ENCODE results near the gene SMYD3.

DNA sequence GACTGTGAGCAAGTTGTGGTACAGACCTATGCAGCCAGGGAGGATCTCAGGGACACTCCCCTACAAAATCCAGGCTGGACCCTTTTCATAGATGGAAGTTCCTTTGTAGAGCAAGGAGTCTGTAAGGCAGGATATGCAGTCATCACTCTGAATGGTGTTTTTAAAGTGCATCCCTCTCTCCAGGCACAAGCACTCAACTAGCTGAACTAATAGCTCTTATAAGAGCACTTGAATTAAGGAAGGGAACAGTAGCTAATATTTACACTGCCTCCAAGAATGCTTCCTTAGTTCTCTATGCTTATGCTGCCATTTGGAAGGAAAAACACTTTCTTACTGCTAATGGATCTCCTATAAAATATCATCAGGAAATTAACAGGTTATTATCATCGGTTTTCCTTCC lies 27.0 kb upstream of the SMYD3 start:
- TF ChIP-seq WIZ (CRISPR knock-in tag; IDR thresholded peaks at IDR 0.05) (no peak), CTCF (CRISPR knock-in tag; IDR thresholded peaks at IDR 0.05) (no peak), NR3C1 (CRISPR knock-in tag; IDR thresholded peaks at IDR 0.05) (no peak), REST (IDR thresholded peaks at IDR 0.05; ENCODE audit: borderline replicate concordance in 1 of 2, low read depth in 1 of 2, low read length in 2 of 2) (no peak), FOXM1 (CRISPR knock-in tag; IDR thresholded peaks at IDR 0.05) (no peak), ZNF557 (CRISPR knock-in tag; IDR thresholded peaks at IDR 0.05) (no peak), NR2F6 (IDR thresholded peaks at IDR 0.05) (no peak), NR2F6 (CRISPR knock-in tag; IDR thresholded peaks at IDR 0.05) (no peak), TRIM24 (CRISPR knock-in tag; IDR thresholded peaks at IDR 0.05) (no peak), PBX3 (CRISPR knock-in tag; IDR thresholded peaks at IDR 0.05; ENCODE audit: borderline replicate concordance) (no peak), TCF7 (IDR thresholded peaks at IDR 0.05; ENCODE audit: low read depth) (no peak), ZNF609 (CRISPR knock-in tag; IDR thresholded peaks at IDR 0.05; ENCODE audit: borderline replicate concordance) (no peak), SNRNP70 (IDR thresholded peaks at IDR 0.05; ENCODE audit: low read depth, low read length) (no peak)
- TF ChIP-seq, protein P1, sequence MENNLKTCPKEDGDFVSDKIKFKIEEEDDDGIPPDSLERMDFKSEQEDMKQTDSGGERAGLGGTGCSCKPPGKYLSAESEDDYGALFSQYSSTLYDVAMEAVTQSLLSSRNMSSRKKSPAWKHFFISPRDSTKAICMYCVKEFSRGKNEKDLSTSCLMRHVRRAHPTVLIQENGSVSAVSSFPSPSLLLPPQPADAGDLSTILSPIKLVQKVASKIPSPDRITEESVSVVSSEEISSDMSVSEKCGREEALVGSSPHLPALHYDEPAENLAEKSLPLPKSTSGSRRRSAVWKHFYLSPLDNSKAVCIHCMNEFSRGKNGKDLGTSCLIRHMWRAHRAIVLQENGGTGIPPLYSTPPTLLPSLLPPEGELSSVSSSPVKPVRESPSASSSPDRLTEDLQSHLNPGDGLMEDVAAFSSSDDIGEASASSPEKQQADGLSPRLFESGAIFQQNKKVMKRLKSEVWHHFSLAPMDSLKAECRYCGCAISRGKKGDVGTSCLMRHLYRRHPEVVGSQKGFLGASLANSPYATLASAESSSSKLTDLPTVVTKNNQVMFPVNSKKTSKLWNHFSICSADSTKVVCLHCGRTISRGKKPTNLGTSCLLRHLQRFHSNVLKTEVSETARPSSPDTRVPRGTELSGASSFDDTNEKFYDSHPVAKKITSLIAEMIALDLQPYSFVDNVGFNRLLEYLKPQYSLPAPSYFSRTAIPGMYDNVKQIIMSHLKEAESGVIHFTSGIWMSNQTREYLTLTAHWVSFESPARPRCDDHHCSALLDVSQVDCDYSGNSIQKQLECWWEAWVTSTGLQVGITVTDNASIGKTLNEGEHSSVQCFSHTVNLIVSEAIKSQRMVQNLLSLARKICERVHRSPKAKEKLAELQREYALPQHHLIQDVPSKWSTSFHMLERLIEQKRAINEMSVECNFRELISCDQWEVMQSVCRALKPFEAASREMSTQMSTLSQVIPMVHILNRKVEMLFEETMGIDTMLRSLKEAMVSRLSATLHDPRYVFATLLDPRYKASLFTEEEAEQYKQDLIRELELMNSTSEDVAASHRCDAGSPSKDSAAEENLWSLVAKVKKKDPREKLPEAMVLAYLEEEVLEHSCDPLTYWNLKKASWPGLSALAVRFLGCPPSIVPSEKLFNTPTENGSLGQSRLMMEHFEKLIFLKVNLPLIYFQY (CRISPR knock-in tag; IDR thresholded peaks at IDR 0.05; ENCODE audit: borderline replicate concordance) = no peak
- TF ChIP-seq, protein P2, sequence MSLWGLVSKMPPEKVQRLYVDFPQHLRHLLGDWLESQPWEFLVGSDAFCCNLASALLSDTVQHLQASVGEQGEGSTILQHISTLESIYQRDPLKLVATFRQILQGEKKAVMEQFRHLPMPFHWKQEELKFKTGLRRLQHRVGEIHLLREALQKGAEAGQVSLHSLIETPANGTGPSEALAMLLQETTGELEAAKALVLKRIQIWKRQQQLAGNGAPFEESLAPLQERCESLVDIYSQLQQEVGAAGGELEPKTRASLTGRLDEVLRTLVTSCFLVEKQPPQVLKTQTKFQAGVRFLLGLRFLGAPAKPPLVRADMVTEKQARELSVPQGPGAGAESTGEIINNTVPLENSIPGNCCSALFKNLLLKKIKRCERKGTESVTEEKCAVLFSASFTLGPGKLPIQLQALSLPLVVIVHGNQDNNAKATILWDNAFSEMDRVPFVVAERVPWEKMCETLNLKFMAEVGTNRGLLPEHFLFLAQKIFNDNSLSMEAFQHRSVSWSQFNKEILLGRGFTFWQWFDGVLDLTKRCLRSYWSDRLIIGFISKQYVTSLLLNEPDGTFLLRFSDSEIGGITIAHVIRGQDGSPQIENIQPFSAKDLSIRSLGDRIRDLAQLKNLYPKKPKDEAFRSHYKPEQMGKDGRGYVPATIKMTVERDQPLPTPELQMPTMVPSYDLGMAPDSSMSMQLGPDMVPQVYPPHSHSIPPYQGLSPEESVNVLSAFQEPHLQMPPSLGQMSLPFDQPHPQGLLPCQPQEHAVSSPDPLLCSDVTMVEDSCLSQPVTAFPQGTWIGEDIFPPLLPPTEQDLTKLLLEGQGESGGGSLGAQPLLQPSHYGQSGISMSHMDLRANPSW (CRISPR knock-in tag; IDR thresholded peaks at IDR 0.05; ENCODE audit: borderline replicate concordance) = no peak
